GM12891 (cell line): ENCODE results near the gene MICU1.
A peak's percentile ranks its signal among the peaks of the same experiment; 100 is the strongest.
"Not testable (repeated sequence)": the region's sequence is repeated elsewhere in the genome, so short reads cannot be mapped to it uniquely, and the experiment has no call there.

ENCODE experiments used
- DNase-seq: peaks from one replicate; pipeline ENCODE4 v3.0.0; 2011; ENCODE audit warnings: low spot score; ENCODE audit not compliant: insufficient read length
- FAIRE-seq: peaks from 2 replicates; lab custom pipeline; 2011; peaks lifted over from hg19 to GRCh38; lab: Jason Lieb, UNC
- PAX5 ChIP-seq: IDR thresholded peaks from 2 replicates; pipeline ENCODE4 v1.6.1; 2011; ENCODE audit warnings: low read length, moderate library complexity, mild to moderate bottlenecking; ENCODE audit not compliant: insufficient read depth, severe bottlenecking
- POLR2A ChIP-seq: IDR thresholded peaks from 2 replicates; pipeline ENCODE4 v1.6.1; 2011; ENCODE audit warnings: low read depth, low read length, control low read depth
- POLR2AphosphoS5 ChIP-seq: IDR thresholded peaks from 2 replicates; pipeline ENCODE4 v1.6.1; 2011; ENCODE audit warnings: low read depth, low read length, control low read depth
- POU2F2 ChIP-seq: IDR thresholded peaks from 2 replicates; pipeline ENCODE4 v1.6.1; 2011; ENCODE audit warnings: low read depth, mild to moderate bottlenecking, control low read depth, low read length, moderate library complexity
- SPI1 ChIP-seq: IDR thresholded peaks from 2 replicates; pipeline ENCODE4 v1.6.1; 2011; ENCODE audit warnings: low read depth, low read length, control low read depth
- TAF1 ChIP-seq: IDR thresholded peaks from 2 replicates; pipeline ENCODE4 v1.6.1; 2011; ENCODE audit warnings: low read depth, low read length, control low read depth

The MICU1 gene

GRCh38 chr10:72487116-72487515 is 138.8 kb downstream of the MICU1 start:
- DNase-seq: no peak
- peak; percentile 40 for FAIRE-seq
- TF ChIP-seq POLR2A: no peak
- TF ChIP-seq POLR2AphosphoS5: no peak
- no peak for TF ChIP-seq SPI1
- TF ChIP-seq POU2F2: no peak
- no peak for TF ChIP-seq PAX5
- TF ChIP-seq TAF1: no peak

- DNase-seq (no peak), FAIRE-seq (no peak)
- TF ChIP-seq POLR2AphosphoS5 (no peak), POLR2A (no peak), TAF1 (no peak), PAX5 (no peak), SPI1 (no peak), POU2F2 (no peak)
Observed at GRCh38 chr10:72485701-72486100, 140.2 kb downstream of the MICU1 start.

- no peak for TF ChIP-seq SPI1
- TF ChIP-seq POLR2AphosphoS5: no peak
- TF ChIP-seq POLR2A: no peak
- DNase-seq (no peak), FAIRE-seq (no peak)
Observed at GRCh38 chr10:72484521-72484920, 141.4 kb downstream of the MICU1 start.

- DNase-seq: no peak
- no peak for FAIRE-seq
- TF ChIP-seq POLR2A (no peak), PAX5 (no peak), TAF1 (no peak), SPI1 (no peak), POU2F2 (no peak), POLR2AphosphoS5 (no peak)
Observed at GRCh38 chr10:72483471-72483870, 142.4 kb downstream of the MICU1 start.

- no peak for FAIRE-seq
- TF ChIP-seq PAX5: no peak
- TF ChIP-seq SPI1: no peak
- no peak for TF ChIP-seq POLR2AphosphoS5
- no peak for TF ChIP-seq TAF1
- TF ChIP-seq POLR2A: no peak
- no peak for TF ChIP-seq POU2F2
- no peak for DNase-seq
Observed at GRCh38 chr10:72480861-72481260, 145.0 kb downstream of the MICU1 start.

- TF ChIP-seq TAF1 (no peak), SPI1 (no peak), POU2F2 (no peak), POLR2A (no peak)
- DNase-seq (no peak), FAIRE-seq (peak; percentile 38)
Observed at GRCh38 chr10:72477463-72477862, 148.4 kb downstream of the MICU1 start.

- TF ChIP-seq SPI1: no peak
- TF ChIP-seq PAX5: no peak
- no peak for TF ChIP-seq POLR2A
- TF ChIP-seq TAF1: no peak
- TF ChIP-seq POU2F2: no peak
- TF ChIP-seq POLR2AphosphoS5: no peak
- DNase-seq (no peak), FAIRE-seq (no peak)
Observed at GRCh38 chr10:72472306-72472705, 153.6 kb downstream of the MICU1 start.

- FAIRE-seq (peak; percentile 68), DNase-seq (no peak)
- TF ChIP-seq POLR2AphosphoS5 (no peak), POLR2A (no peak), PAX5 (no peak)
Observed at GRCh38 chr10:72470666-72471065, 155.2 kb downstream of the MICU1 start.

- not testable (repeated sequence) for DNase-seq, FAIRE-seq
Observed at GRCh38 chr10:72467064-72467463, 158.8 kb downstream of the MICU1 start.

- FAIRE-seq (no peak), DNase-seq (no peak)
- TF ChIP-seq POU2F2: no peak
- TF ChIP-seq TAF1: no peak
- TF ChIP-seq POLR2A: no peak
- no peak for TF ChIP-seq SPI1
- no peak for TF ChIP-seq PAX5
- TF ChIP-seq POLR2AphosphoS5: no peak
Observed at GRCh38 chr10:72466018-72466417, 159.9 kb downstream of the MICU1 start.

- no peak for DNase-seq
Observed at GRCh38 chr10:72464438-72464837, 161.4 kb downstream of the MICU1 start.

GRCh38 chr10:72462261-72462660 is 163.6 kb downstream of the MICU1 start:
- no peak for TF ChIP-seq POLR2AphosphoS5
- no peak for TF ChIP-seq SPI1
- no peak for DNase-seq
- no peak for FAIRE-seq

More at GRCh38 chr10:72464438-72464837, 161.4 kb downstream of the MICU1 start:
- TF ChIP-seq SPI1: no peak
- no peak for FAIRE-seq
